Natural killer cell (primary cell): ENCODE measurements around the gene PAIP2. TPM values are rescaled to one million over a fixed set of nuclear protein-coding genes. Genes with fewer than 3 reads are reported as not detected.

Experiments used
- ATAC-seq, 3 donors: fragments of 150-1000 bp in 2 of 3; fragments of 200-7000 bp in 1 of 3; cut with Tn5 transposase; 1 replicate in 1 of 3; 2 replicates in 2 of 3; pipeline ENCODE4 v1.10.0; 2021; ENCODE audit warnings: mild to moderate bottlenecking in 2 of 3, moderate library complexity in 2 of 3
- DNase-seq, 2 donors: peaks; one replicate each; pipeline versions ENCODE4 v3.0.0 to v3.0.0-alpha.2; 2013 to 2021; ENCODE audit warnings: mixed read lengths in 1 of 2
- H3K27ac ChIP-seq: one replicate; pipeline ENCODE4 v1.5.1; 2013; ENCODE audit warnings: mild to moderate bottlenecking, low read length
- H3K27me3 ChIP-seq: one replicate; pipeline ENCODE4 v1.6.1; 2013; ENCODE audit warnings: low read length; ENCODE audit not compliant: control insufficient read depth, insufficient read depth
- H3K36me3 ChIP-seq: one replicate; pipeline ENCODE4 v1.6.1; 2013; ENCODE audit warnings: low read length; ENCODE audit not compliant: control insufficient read depth, insufficient read depth
- H3K4me1 ChIP-seq: one replicate; pipeline ENCODE4 v1.6.1; 2013; ENCODE audit warnings: low read length; ENCODE audit not compliant: control insufficient read depth, insufficient read depth
- H3K4me3 ChIP-seq: one replicate; pipeline ENCODE4 v1.5.1; 2013; ENCODE audit warnings: low read length
- H3K9me3 ChIP-seq: one replicate; pipeline ENCODE4 v1.6.1; 2013; ENCODE audit warnings: low read length; ENCODE audit not compliant: control insufficient read depth, insufficient read depth
- H3K27ac Mint-ChIP-seq, 2 donors: one replicate each; pipeline ENCODE4 v1.8.0; 2022; ENCODE audit warnings: mild to moderate bottlenecking in 2 of 2, mixed read lengths in 2 of 2, moderate library complexity in 1 of 2
- H3K27me3 Mint-ChIP-seq, 2 donors: one replicate each; pipeline ENCODE4 v1.8.0; 2022; ENCODE audit warnings: low read depth in 2 of 2, mixed read lengths in 2 of 2
- H3K36me3 Mint-ChIP-seq: one replicate; pipeline ENCODE4 v1.8.0; 2022; ENCODE audit warnings: mixed read lengths
- H3K4me1 Mint-ChIP-seq, 2 donors: one replicate each; pipeline ENCODE4 v1.8.0; 2022; ENCODE audit warnings: mixed read lengths in 2 of 2
- H3K4me3 Mint-ChIP-seq: one replicate; pipeline ENCODE4 v1.8.0; 2022; ENCODE audit warnings: mild to moderate bottlenecking, moderate library complexity, mixed read lengths
- H3K9me3 Mint-ChIP-seq, 2 donors: one replicate each; pipeline ENCODE4 v1.8.0; 2022; ENCODE audit warnings: mixed read lengths in 2 of 2
- WGBS: methylation state at CpG from one replicate; pipeline ENCODE4 v1.1.7; 2013; ENCODE audit warnings: missing lambda C conversion rate; ENCODE audit not compliant: insufficient coverage; 5-methylcytosine and 5-hydroxymethylcytosine counted together
- intact Hi-C: fragments of 100-400 bp; cut with micrococcal nuclease; formaldehyde crosslinking; loops from one replicate; pipeline ENCODE4 v1.14.2; 2022
- total RNA-seq, 4 donors: library from RNA; stranded (reverse); fragments of 120-200 nt in 1 of 4; gene quantifications; one replicate each; pipeline versions ENCODE4 v1.2.3 to v1.2.4, GENCODE V29; 2013 to 2022
- TF ChIP-seq, protein P1 (sequence below): fragments of 200-600 bp; IDR thresholded peaks from one replicate; pipeline ENCODE4 v1.8.0; 2022; ENCODE audit warnings: antibody characterized with exemption

PAIP2 gene
- total RNA-seq, 3 donors from 2014 or later (not counting 1 experiment from before 2014, with no cell fraction given): 105 to 126 (median 110) TPM

DNA sequence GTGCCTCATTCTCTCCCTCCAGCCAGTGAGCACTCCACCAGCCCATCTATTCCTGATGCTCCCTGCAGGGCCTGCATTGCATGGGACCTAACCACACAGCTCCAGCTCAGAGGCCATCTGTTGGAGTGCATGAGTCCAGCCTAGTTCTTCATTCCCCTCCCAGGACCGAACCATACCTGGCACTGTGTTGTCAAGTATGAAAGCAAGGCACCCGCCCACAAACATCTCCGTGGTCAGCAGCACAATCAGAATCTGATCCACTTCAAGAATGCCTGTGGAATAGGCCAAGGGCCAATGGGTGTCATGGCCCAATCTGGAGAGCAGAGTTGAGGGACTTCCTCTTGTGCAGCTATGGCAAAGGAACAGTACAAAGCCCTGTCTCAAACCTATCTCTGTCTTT is 35.6 kb downstream of the PAIP2 start:
- Mint-ChIP-seq H3K4me3 (no peak overlapping the region), H3K27me3 (no peaks in the 10 kb centered on the region), H3K9me3 (no peaks in the 10 kb centered on the region), H3K27ac (peak overlapping the region in 1 of 2 donors; percentile 18), H3K36me3 (no peaks in the 10 kb centered on the region), H3K4me1 (peaks cover 0 to 4% of the 10 kb centered on the region in 2 donors)
- TF ChIP-seq, protein P1, sequence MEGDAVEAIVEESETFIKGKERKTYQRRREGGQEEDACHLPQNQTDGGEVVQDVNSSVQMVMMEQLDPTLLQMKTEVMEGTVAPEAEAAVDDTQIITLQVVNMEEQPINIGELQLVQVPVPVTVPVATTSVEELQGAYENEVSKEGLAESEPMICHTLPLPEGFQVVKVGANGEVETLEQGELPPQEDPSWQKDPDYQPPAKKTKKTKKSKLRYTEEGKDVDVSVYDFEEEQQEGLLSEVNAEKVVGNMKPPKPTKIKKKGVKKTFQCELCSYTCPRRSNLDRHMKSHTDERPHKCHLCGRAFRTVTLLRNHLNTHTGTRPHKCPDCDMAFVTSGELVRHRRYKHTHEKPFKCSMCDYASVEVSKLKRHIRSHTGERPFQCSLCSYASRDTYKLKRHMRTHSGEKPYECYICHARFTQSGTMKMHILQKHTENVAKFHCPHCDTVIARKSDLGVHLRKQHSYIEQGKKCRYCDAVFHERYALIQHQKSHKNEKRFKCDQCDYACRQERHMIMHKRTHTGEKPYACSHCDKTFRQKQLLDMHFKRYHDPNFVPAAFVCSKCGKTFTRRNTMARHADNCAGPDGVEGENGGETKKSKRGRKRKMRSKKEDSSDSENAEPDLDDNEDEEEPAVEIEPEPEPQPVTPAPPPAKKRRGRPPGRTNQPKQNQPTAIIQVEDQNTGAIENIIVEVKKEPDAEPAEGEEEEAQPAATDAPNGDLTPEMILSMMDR: no peak
- Histone ChIP-seq H3K4me1 (no peaks in the 10 kb centered on the region), H3K27ac (no peak overlapping the region), H3K36me3 (peaks cover 7% of the 10 kb centered on the region), H3K4me3 (no peak overlapping the region), H3K27me3 (no peaks in the 10 kb centered on the region), H3K9me3 (no peaks in the 10 kb centered on the region)
- DNase-seq (no peak), ATAC-seq (no peak)
- intact Hi-C loops: no loop called here
- WGBS: 88% methylated on average over 3 of the region's 3 CpGs

DNA sequence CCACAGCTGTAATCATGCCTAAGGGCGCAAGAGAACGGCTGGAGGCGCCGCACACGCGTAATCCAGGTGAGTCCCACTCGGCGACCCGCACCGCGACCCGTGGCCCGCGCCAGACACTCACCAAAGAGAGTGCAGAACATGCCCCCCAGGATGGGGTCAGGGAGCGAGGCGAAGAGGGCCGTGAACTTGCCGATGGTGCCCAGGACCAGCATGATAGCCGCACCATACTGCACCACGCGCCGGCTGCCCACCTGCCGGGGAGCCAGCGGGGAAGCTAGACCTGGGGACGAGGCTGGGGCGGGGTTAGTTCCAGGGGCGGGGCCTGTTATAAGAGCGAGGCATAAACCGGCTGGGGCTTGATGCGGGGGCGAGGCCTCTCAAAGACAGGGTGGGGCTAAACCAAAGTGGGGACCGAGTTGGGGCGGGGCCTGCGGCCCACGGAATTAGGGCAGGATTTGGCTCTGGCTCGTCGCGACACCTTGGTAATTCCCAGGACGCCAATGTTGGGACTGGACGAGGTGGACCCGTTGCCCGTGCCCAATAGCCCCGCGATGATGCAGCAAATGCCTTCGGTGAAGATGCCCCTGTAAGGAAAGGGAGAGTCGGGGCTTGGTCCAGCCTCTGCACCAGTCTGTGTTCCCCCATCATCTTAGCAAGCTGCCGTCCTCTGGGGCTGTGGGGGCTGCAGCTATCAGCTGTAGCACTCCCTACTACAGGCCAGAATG is 36.6 kb downstream of the PAIP2 start:
- Histone ChIP-seq H3K4me3 (no peak overlapping the region), H3K9me3 (no peaks in the 10 kb centered on the region), H3K36me3 (peaks cover 5% of the 10 kb centered on the region), H3K27ac (no peak overlapping the region), H3K4me1 (no peaks in the 10 kb centered on the region), H3K27me3 (no peaks in the 10 kb centered on the region)
- H3K27ac Mint-ChIP-seq: no peak overlapping the region
- H3K27me3 Mint-ChIP-seq: no peaks in the 10 kb centered on the region
- 93% methylated on average over 47 of the region's 47 CpGs for WGBS
- DNase-seq (no peak), ATAC-seq (no peak)
- no peaks in the 10 kb centered on the region for H3K9me3 Mint-ChIP-seq
- H3K36me3 Mint-ChIP-seq: no peaks in the 10 kb centered on the region
- intact Hi-C loops: no loop called here
- TF ChIP-seq, protein P1: no peak
- H3K4me1 Mint-ChIP-seq: peaks cover 0 to 4% of the 10 kb centered on the region in 2 donors
- H3K4me3 Mint-ChIP-seq: no peak overlapping the region

DNA sequence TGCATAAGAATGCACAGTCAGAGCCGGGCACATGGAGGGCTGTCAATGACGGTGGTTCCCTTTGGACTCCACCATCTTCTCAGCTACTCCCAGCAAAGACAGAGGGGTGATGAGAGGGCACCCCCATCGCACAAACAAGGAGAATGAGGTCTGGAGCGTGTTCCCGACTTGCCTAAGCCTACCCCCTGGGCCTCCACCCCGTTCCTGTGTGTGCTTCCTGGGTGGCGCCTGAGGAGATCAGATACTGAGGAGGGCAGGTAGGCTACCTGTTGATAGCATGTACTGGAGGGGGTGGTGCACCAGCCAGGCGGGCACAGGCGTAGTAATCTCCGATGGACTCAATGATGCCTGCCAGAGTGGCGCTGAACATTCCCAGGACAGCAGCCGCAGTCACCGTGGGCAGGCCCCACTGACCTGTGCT is 37.3 kb downstream of the PAIP2 start:
- Mint-ChIP-seq H3K36me3 (no peaks in the 10 kb centered on the region), H3K9me3 (no peaks in the 10 kb centered on the region), H3K27me3 (no peaks in the 10 kb centered on the region), H3K4me1 (peaks cover 0 to 2% of the 10 kb centered on the region in 2 donors), H3K27ac (no peak overlapping the region), H3K4me3 (no peak overlapping the region)
- no peak for DNase-seq
- Histone ChIP-seq H3K9me3 (no peaks in the 10 kb centered on the region), H3K4me1 (no peaks in the 10 kb centered on the region), H3K4me3 (no peak overlapping the region), H3K27me3 (no peaks in the 10 kb centered on the region), H3K27ac (no peak overlapping the region), H3K36me3 (no peaks in the 10 kb centered on the region)
- no peak for ATAC-seq
- TF ChIP-seq, protein P1: no peak
- intact Hi-C loops: no loop called here
- WGBS: 88% methylated on average over 13 of the region's 13 CpGs
